Fibroblast of skin of left biceps (primary cell): Measurements from ENCODE around the gene SDCCAG8.

Experiments used
- DNase-seq, 2 experiments: peaks; one replicate each; pipeline ENCODE4 v3.0.0-alpha.2; 2013; ENCODE audit warnings: low read depth in 2 of 2

SDCCAG8 gene

DNA sequence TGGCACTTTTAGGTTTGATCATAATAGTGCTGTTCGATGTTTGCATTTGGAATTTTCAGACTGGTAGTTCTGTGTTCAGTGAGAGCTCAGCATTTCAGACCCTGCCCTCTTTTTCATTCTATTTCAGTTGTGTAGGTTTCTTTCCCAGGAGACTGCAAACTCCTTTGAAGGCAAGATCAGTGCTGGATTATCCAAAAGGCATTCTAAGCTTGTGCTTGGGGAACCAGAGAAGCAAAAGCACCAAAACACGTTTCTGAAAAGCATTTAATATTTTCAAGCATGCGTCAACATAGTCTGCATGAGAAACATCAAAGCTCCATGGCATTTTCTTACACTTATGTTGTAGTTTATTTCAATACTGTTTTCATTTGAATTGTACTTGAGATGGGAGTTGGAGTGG, 292.1 kb downstream of the SDCCAG8 start:
- DNase-seq = no peak

GRCh38 chr1:243548516-243548915, 292.7 kb downstream of the SDCCAG8 start:
- DNase-seq = no peak

DNA sequence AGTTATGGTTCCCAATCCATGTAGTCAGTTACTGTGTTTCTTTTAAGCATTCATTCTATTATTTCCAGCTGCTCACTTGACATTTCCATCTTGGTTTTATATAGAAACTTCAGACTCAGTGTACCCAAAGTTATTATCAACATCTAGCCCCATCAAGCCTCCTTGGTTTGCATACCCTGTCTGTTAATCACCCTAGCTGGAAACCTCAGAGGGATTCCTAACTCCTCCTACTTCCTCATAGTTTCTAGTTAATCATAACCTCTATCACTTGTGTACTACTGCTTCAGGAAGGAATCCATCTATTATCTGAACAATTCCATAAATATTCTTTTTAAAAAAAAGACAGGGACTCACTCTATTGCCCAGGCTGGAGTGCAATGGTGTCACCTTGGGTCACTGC, 293.3 kb downstream of the SDCCAG8 start:
- DNase-seq = peak; percentile 31
